GM08714 (cell line): ENCODE measurements around the gene XPO1.

Experiments
- H3K4me3 ChIP-seq: fragments of 200-500 bp; sonication (Bioruptor generic); 2 replicates; pipeline ENCODE4 v1.5.1; 2014; ENCODE audit warnings: mild to moderate bottlenecking, low read length, inconsistent platforms
- ZNF274 ChIP-seq: IDR thresholded peaks from 2 replicates; pipeline ENCODE4 v1.6.1; 2012; ENCODE audit warnings: mild to moderate bottlenecking, low read depth, low read length

XPO1 gene

GRCh38 chr2:61538920-61539520, 864 bp upstream of the XPO1 start:
- H3K4me3 ChIP-seq, result peak overlapping the region; percentile 63; the same call in 1 of the 2 replicates
- TF ChIP-seq ZNF274, result no peak

- H3K4me3 ChIP-seq, result peak overlapping the region; percentile 85
- no peak for TF ChIP-seq ZNF274
Observed at GRCh38 chr2:61537950-61538199, 281 bp downstream of the XPO1 start.

DNA sequence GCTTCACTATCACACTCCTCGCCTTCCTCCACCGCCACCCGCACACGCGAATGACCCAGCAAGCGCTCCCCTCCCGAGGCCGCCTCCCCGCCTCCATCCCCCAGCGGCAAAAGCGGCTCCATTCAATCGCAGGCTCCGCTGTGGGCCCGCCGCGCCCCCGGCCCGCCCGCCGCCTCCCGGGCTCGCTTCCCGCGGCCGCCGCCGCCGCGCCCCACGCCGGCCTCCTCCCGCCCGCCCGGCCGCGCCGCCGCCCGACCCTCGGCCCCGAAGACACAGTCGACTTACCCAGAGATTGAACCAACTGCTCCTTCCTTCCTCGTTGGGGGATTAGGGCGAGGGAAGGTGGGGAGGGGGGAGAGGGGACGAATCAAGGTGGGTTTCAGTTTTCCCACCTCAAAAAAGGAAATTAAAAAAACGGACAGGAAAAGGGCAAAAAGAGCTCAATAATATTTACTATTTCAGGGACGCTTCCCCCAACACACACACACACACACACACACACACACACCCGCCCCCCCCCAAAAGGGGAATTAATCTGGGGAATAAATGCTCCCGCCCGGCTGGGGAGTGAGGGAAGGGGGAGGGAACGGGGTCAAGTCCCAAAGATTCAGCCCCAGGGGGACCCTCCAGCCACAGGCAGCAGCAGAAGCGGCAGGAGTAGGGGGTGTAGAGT, 743 bp downstream of the XPO1 start:
- peak overlapping the region; percentile 85 for H3K4me3 ChIP-seq
- TF ChIP-seq ZNF274, result no peak

- no peak for TF ChIP-seq ZNF274
Observed at GRCh38 chr2:61536572-61537276, 1.4 kb downstream of the XPO1 start.

DNA sequence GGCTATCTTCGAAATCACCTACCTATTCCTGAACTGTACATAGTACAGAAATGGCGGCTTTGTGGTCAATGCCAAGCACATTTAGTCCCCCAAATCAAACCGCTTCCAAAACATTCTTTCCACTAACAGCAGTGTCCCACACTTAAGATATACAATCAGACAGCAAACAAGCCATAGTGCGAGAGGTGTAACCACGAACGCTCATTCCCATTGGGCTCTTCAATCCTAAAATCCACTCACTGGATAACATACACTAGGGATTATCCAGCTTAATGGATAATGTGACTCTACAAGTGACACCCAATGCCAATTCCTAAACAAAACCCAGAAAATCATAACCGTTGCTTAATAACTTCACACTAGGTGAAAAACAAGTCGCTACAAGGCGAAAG, 2.0 kb downstream of the XPO1 start:
- peak overlapping the region; percentile 85 for H3K4me3 ChIP-seq
- no peak for TF ChIP-seq ZNF274

More at GRCh38 chr2:61536572-61537276, 1.4 kb downstream of the XPO1 start:
- H3K4me3 ChIP-seq, result peak overlapping the region; percentile 85

- no peak for TF ChIP-seq ZNF274
- H3K4me3 ChIP-seq, result peak overlapping the region; percentile 85; the same call in 1 of the 2 replicates
Observed at GRCh38 chr2:61535449-61535848, 2.7 kb downstream of the XPO1 start.

DNA sequence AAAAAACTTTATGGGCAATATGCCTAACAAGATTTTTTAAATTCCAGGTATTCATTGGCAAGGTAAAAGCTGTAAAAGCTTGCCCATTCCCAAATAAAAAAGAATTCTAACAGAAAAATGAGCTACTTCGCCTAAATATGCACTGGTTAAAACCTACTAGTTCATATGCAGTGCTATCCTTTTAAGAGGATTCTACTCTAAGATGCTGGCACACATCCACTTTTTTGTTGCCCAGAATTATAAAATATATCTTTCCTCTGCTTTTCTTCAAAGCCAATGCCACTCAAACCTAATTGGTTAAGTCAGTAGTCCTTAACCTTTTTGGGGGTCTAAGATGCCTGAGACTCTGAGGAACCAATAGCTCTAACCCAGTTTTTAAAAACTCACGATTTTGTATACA, 3.2 kb downstream of the XPO1 start:
- peak overlapping the region; percentile 85; the same call in 1 of the 2 replicates for H3K4me3 ChIP-seq
- TF ChIP-seq ZNF274, result no peak

GRCh38 chr2:61530749-61531148, 7.4 kb downstream of the XPO1 start:
- TF ChIP-seq ZNF274, result no peak

DNA sequence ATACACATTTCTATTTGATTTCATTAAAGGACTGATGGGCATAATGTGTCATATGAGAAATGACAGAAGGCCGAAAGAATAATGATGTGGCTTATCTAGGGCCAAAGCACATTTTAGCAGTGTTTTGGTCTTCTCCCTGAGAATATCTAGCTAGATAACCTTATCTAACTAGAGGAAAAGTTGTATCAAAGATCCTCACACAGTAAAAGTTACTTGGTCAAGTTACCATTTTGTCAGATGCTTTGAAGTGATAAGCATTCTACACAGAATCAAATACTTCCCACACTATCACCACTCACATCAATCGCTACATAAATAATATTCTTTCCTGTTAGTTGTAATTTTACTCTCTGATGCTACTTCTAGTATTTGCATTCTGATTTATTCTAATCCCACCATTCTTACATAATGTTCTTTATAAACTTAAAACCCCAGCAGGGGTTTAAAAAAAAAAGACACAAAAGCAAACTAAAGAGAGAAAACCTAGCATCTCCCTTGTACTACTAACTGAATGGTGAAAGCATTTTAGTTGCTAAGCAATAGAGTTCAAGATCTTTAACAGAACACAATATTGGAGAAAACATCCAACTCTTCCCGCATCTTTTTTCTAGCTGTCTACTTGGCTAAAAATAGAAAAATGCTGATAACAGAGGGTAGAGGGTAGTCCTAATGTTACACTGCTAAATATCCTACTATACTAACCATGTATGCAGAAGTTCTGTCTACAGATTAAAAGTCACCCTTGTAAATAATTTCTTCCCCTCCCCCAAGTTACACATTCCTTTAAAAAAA, 8.0 kb downstream of the XPO1 start:
- H3K4me3 ChIP-seq, result no peak overlapping the region
- TF ChIP-seq ZNF274, result no peak

More at GRCh38 chr2:61530749-61531148, 7.4 kb downstream of the XPO1 start:
- H3K4me3 ChIP-seq, result no peak overlapping the region; the same call in 1 of the 2 replicates

DNA sequence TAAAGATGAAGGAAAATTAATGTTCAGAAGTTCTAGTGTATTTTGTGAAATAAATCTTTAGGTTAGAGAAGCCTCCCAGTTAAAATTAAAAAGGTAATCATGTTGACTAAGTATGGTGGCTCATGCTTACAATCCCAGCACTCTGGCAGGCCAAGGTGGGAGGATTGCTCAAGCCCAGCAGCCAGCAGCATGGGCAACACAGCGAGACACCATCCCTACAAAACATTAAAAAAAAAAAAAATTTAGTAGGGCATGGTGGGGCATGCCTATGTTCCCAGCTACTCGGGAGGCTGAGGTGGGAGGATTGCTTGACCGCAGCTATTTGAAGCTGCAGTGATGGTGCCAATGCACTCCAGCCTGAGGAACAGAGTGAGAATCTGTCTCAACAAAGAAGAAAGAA, 17.9 kb downstream of the XPO1 start:
- no peak for TF ChIP-seq ZNF274
- no peak overlapping the region for H3K4me3 ChIP-seq

DNA sequence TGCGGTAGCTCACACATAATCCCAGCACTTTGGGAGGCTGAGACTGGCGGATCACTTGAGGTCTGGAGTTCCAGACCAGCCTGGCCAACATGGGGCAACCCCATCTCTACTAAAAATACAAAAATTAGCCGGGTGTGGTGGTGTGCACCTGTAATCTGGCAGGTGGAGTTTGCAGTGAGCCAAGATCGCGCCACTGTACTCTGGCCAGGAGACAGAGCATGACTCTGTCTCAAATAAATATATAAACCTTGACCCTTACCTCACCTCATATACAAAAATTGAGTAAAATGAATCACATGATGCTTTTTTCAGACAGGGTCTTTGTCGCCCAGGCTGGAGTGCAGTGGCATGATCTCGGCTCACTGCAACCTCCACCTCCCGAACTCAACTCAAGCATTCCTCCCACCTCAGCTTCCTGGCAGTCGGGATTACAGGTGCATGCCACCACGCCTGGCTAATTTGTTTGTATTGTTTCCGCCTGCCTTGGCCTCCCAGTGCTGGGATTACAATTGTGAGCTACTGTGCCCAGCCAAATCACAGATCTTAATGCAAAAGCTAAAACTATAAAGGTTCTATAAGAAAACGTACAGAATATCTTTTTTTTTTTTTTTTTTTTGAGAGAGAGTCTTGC, 25.3 kb downstream of the XPO1 start:
- no peak for TF ChIP-seq ZNF274
- H3K4me3 ChIP-seq, result no peak overlapping the region

DNA sequence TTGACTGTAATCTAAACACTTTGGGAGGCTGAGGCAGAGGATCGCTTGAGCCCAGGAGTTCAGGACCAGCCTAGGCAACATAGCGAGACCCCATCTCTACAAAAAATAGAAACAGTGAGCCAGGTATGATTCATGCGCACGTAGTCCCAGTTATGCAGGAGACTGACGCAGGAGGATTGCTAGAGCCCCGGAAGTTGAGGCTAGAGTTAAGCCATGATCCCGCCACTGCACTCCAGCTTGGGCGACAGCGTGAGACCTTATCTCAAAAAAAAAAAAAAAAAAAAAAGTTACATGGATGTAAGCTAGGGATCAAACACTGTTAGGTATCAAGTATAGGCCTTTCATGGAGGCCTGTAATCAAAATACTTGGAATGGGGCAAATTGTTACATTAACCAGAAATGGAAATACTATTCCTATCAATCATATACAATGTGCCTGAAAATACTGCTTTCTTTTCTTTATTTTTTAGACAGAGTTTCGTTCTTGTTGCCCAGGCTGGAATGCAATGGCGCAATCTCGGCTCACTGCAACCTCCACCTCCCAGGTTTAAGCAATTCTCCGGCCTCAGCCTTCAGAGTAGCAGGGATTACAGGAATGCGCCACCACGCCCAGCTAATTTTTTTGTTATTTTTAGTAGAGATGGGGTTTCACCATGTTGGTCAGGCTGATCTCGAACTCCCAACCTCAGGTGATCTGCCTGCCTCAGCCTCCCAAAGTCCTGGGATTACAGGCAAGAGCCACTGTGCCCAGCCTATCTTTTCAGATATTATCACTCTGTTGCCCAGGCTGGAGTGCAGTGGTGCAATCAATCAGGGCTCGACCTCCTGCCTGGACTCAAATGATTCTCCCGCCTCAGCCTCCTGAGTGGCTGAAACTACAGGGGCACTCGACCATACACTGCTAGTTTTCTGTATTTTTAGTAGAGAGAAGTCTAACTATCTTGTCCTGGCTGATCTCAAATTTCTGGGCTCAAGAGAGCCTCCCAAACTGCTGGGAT, 27.2 kb downstream of the XPO1 start:
- H3K4me3 ChIP-seq, result no peak overlapping the region
- TF ChIP-seq ZNF274, result no peak

DNA sequence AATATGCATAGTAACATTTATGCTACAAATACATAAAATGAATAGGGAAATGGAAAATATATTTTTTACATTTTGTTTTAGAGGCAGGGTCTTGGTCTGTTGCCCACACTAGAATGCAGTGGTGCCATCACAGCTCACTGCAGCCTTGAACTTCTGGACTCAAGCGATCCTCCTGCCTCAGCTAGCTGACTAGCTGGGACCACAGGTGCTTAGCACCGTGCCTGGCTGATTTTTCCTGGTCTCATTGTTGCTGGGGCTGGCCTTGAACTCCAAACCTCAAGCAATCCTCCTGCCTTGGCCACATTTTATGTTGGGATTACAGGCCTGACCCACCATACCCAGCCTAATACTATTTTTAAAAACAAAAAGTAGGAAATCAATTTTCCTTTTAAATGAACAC, 33.2 kb downstream of the XPO1 start:
- TF ChIP-seq ZNF274, result no peak

DNA sequence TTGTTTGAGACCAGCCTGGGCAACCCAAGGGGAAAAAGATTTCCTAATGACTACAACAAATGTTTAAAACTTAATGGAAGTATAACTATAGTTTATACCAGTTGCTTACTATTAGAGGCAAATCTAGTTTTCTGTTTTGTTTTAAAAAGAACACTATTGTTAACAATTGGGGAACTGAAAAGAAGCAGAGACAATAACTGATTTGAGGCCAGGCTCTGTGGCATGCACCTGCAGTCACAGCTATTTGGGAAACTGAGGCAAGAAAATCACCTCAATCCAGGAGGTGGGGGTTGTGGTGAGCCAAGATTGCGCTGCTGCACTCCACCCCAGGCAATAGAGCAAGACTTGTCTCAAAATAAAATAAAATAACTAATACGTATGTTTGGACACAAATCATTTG, 39.1 kb downstream of the XPO1 start:
- no peak overlapping the region for H3K4me3 ChIP-seq
- no peak for TF ChIP-seq ZNF274

More for the DNA sequence above, 33.2 kb downstream of the XPO1 start:
- no peak overlapping the region for H3K4me3 ChIP-seq
